ENCODE results near the gene UBE2O.

Gene UBE2O

GRCh38 chr17:76487451-76488192, 34.7 kb upstream of the UBE2O start:
- DNase-seq (ENCODE audit: low read depth in 2 of 3, low spot score in 1 of 3), result no peak

- DNase-seq (ENCODE audit: low read depth in 2 of 3, low spot score in 1 of 3), result no peak
Observed at GRCh38 chr17:76485569-76485968, 32.6 kb upstream of the UBE2O start.

GRCh38 chr17:76484228-76484725, 31.3 kb upstream of the UBE2O start:
- no peak for DNase-seq (ENCODE audit: low read depth in 2 of 3, low spot score in 1 of 3)

- DNase-seq (ENCODE audit: low read depth in 2 of 3, low spot score in 1 of 3), result no peak
Observed at GRCh38 chr17:76481071-76481655, 28.2 kb upstream of the UBE2O start.

GRCh38 chr17:76480632-76481031, 27.7 kb upstream of the UBE2O start:
- no peak for DNase-seq (ENCODE audit: low read depth in 2 of 3, low spot score in 1 of 3)

- no peak for DNase-seq (ENCODE audit: low read depth in 2 of 3, low spot score in 1 of 3)
Observed at GRCh38 chr17:76479515-76480060, 26.6 kb upstream of the UBE2O start.

GRCh38 chr17:76478730-76479514, 26.0 kb upstream of the UBE2O start:
- DNase-seq (ENCODE audit: low read depth in 2 of 3, low spot score in 1 of 3), result no peak

- DNase-seq (ENCODE audit: low read depth in 2 of 3, low spot score in 1 of 3), result no peak
Observed at GRCh38 chr17:76478097-76478496, 25.1 kb upstream of the UBE2O start.

- no peak for DNase-seq (ENCODE audit: low read depth in 2 of 3, low spot score in 1 of 3)
Observed at GRCh38 chr17:76477576-76477975, 24.6 kb upstream of the UBE2O start.

GRCh38 chr17:76476736-76477135, 23.8 kb upstream of the UBE2O start:
- DNase-seq (ENCODE audit: low read depth in 2 of 3, low spot score in 1 of 3), result no peak

- DNase-seq (ENCODE audit: low read depth in 2 of 3, low spot score in 1 of 3), result no peak
Observed at GRCh38 chr17:76475302-76475701, 22.4 kb upstream of the UBE2O start.

- DNase-seq (ENCODE audit: low read depth in 2 of 3, low spot score in 1 of 3), result no peak
Observed at GRCh38 chr17:76474894-76475293, 21.9 kb upstream of the UBE2O start.

GRCh38 chr17:76474238-76474637, 21.3 kb upstream of the UBE2O start:
- no peak for DNase-seq (ENCODE audit: low read depth in 2 of 3, low spot score in 1 of 3)

- no peak for DNase-seq (ENCODE audit: low read depth in 2 of 3, low spot score in 1 of 3)
Observed at GRCh38 chr17:76473541-76473985, 20.6 kb upstream of the UBE2O start.

GRCh38 chr17:76472726-76473125, 19.8 kb upstream of the UBE2O start:
- no peak for DNase-seq (ENCODE audit: low read depth in 2 of 3, low spot score in 1 of 3)

- no peak for DNase-seq (ENCODE audit: low read depth in 2 of 3, low spot score in 1 of 3)
Observed at GRCh38 chr17:76472258-76472645, 19.3 kb upstream of the UBE2O start.

GRCh38 chr17:76471498-76472257, 18.7 kb upstream of the UBE2O start:
- no peak for DNase-seq (ENCODE audit: low read depth in 2 of 3, low spot score in 1 of 3)

- no peak for DNase-seq (ENCODE audit: low read depth in 2 of 3, low spot score in 1 of 3)
Observed at GRCh38 chr17:76469991-76470739, 17.2 kb upstream of the UBE2O start.

GRCh38 chr17:76469076-76469990, 16.4 kb upstream of the UBE2O start:
- no peak for DNase-seq (ENCODE audit: low read depth in 2 of 3, low spot score in 1 of 3)

Measured in stimulated activated CD4-positive, alpha-beta T cell treated with anti-CD3 and anti-CD28 coated beads, Interleukin-12 subunit alpha, Interleukin-12 subunit beta, amount 100 ng/mL, for 48 hours (primary cell).